Fibroblast of upper back skin (primary cell): ENCODE results near the gene OGT.
A peak's percentile ranks its signal among the peaks of the same experiment; 100 is the strongest.
"Not testable (repeated sequence)": the region's sequence is repeated elsewhere in the genome, so short reads cannot be mapped to it uniquely, and the experiment has no call there.

Source experiments
- DNase-seq: peaks from one replicate; pipeline ENCODE4 v3.0.0-alpha.2; 2013

Gene OGT

GRCh38 chrX:71541210-71542022 is 8.5 kb downstream of the OGT start:
- DNase-seq: peak; percentile 80

DNA sequence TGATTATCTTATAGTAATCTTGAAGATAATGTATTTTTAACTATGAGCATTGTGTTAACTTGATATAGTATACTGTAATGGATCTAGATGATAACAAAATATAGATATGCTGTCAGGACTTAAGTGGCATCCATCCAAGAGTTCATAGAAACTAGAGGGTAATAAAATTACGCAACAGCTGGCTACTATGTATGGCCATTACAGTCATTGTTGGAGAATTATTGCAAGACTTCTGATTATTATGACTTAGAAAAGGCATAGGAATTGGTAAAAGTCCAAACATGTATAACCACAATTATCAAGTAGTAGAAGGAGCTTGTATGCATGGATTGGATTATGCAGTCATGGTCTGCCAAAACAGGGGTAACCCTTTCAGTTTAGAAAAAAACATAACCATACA is 9.5 kb downstream of the OGT start:
- DNase-seq: peak; percentile 89

DNA sequence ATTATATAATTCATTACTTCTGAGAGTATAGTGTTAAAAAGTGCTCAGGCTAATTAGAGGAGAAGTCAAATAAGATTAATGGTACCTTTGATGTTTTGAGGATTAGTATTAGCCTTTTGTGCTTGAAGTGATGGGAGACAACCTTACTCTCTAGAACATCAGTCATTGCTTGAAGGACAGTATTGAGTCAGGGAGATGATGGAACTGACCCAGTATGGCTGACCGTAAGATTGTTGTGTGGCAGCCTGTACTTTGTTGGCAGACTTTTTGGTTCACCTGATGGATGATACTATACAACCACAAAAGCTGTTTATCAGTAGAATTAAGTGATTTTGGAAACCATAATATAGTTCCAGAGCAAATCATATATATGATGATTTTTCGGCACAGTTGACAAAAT is 9.9 kb downstream of the OGT start:
- no peak for DNase-seq

- peak; percentile 80 for DNase-seq
These were observed 10.4 kb downstream of the OGT start for GRCh38 chrX:71543316-71543715.

DNA sequence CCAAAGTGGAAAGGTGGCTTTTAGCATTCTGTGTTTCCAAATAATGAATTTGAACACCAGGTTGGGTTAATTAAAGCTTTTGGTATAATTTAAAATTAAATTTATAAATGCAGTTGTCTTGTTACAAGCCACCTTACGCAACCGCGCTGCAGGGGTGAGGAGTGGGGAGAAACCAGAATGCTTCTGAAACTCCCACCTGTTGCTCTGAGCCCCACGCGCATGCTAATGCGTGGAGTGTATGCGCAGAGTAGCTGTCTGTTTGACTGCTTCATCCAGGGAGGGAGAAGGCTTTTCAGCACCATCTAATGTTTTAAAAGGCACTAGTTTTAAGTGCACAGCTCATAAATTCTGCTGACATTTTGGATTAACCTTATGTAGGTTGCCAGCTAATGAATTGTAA is 12.5 kb downstream of the OGT start:
- DNase-seq: no peak

DNA sequence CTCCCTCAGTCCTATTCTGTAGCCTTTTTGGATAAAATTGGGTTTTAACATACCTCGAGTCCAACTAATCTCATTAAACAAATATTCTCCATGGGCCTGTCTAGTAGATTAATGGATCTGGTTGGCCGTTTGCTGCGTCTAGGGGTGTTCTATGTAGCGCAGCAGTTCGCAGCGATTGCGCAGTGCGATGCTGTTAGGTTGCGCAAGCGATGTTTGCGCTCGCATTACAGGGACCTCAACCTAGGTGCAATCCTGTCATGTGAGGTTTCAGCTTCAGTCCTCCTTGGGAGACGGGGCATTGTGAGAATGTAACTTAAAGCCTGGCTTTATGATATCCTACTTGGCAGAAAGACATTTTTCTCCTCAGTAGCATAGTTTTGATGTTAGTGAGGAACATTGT is 14.0 kb downstream of the OGT start:
- no peak for DNase-seq

DNA sequence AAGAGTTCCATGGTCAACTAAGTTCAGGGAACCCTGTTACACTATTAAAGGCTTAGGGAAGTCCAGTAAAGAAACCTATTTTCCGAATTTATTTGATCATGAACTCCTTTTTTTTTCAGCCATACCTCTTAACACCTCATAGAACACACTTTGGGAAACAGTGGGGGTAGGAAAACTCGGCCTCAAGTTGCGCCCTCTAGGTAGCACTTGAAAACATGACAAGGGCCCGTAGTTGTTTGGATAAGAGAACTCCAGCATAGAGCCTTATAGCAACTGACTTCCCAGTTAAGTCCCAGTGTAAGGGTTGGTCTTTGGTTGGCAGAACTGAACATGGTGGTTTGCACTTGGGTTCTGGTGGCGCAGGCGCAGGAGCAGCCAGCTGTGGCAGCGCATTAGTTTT is 14.4 kb downstream of the OGT start:
- no peak for DNase-seq

- DNase-seq: no peak
These were observed 17.1 kb downstream of the OGT start for GRCh38 chrX:71549986-71550385.

GRCh38 chrX:71550578-71550977 is 17.7 kb downstream of the OGT start:
- no peak for DNase-seq

- DNase-seq: no peak
These were observed 23.1 kb downstream of the OGT start for GRCh38 chrX:71556036-71556435.

DNA sequence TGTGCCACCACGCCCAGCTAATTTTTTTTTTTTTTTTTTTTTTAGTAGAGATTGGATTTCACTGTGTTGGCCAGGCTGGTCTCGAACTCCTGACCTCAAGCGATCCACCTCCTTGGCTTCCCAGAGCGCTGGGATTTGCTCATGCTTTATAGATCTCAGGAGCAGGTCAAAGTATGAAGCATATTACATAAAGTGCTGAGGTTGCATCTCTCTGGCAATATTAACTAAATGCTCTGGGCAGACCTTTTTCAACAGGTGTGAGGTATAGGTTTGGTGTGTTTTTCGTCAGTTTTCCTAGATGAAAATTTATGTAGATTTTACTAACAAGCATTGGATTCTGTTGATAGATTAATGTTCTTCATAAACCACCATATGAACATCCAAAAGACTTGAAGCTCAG is 26.0 kb downstream of the OGT start:
- no peak for DNase-seq

- DNase-seq: not testable (repeated sequence)
These were observed 26.9 kb downstream of the OGT start for GRCh38 chrX:71559773-71560172.

DNA sequence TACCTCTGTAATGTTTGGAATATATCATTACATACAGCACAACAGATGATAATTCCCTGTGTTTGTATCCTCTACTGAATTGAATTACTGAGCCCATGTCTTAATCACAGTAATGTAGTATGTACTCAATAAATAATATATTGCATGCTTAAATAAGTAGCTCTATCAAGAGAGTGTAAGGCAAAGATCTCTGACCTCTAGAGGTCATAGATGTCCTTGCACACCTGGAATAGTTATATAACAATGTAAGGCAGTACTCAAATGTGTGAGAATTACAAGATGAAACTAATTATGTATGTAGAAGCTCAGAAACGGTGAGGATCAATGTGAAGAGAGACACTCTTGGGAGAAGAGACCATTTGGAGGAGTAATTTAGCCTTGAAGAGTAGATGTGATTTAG is 31.0 kb downstream of the OGT start:
- no peak for DNase-seq

- peak; percentile 16 for DNase-seq
These were observed 32.7 kb downstream of the OGT start for GRCh38 chrX:71565474-71566041.

DNA sequence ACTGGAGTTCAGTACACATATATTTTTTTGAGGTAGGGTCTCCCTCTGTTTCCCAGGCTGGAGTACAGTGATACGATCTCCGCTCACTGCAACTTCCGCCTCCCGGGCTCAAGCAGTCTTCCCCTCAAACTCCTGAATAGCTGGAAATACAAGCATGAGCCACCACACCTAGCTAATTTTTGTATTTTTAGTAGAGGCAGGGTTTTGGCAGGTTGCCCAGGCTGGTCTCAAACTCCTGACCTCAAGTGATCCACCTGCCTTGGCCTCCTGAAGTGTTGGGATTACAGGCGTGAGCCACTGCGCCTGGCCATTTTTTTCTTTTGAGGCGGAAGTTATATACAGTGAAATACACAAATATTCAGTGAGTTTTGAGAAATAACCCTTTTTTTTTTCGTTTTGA is 38.5 kb downstream of the OGT start:
- not testable (repeated sequence) for DNase-seq

- DNase-seq: no peak
These were observed 40.7 kb downstream of the OGT start for GRCh38 chrX:71573590-71573989.

DNA sequence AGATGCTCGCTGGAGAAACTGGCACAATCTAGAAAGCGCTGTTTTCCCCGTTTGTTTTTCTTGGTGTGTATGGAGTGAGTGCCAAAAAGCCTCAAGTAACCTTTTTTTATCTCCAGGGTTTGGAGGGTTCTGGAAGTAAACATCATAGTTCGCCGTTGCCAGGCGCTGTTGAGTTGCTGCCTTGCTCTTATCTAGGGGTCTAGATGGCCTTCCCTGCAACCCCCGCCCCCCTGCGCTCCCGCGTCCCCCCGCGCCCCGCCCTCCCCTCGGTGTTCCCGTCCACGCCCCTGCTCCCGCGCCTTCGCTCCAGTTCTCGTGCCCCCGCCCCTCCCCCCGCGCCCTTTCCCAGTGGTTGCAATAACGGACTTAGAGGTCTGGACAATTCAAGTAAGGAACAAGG is 44.8 kb downstream of the OGT start:
- DNase-seq: no peak

DNA sequence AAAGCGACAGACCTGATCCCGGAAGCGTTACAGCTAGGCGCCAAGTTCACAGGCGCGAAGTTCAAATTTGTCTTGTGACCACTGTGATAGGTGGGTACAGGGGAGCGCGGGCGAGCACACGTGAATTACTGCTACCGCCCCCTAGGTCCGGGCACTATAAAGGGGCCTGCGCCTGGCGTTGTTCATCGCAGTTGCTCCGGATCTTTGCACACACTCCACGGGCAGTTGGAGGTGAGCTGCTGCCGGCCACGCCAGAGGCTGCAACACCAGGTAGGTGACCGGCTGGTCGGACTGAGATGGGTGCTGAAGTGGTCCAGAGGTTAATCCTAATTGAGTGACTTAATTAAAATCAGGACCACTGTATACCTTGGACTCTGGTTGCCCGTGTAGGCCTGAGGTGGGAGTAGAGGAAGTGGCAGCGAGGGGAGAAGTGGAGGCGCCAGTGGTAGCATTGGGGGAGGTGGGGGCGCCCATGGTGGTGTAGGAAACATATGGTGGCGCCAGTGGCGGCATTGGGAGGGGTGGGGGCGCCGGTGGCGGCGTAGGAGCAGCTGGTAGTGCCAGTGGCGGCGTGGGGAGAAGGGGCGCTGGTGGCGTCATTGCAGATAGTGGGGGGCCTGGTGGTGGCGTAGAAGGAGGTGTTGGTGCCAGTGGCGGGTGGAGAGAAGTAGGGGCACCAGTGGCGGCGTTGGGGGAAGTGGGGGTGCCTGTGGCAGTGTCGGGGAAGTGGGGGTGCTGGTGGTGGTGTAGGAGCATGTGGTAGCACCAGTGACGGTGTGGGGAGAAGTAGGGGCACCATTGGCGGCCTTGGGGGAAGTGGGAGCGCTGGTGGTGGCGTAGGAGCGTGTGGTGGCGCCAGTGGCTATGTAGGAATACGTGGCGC is 45.6 kb downstream of the OGT start, which contains the start of gene GCNA:
Gene GCNA, plus strand, starts transcription at position 185 of the 883 bp plus-strand sequence. CDS start 2,385 bp downstream, outside the sequence.
- DNase-seq: no peak

DNA sequence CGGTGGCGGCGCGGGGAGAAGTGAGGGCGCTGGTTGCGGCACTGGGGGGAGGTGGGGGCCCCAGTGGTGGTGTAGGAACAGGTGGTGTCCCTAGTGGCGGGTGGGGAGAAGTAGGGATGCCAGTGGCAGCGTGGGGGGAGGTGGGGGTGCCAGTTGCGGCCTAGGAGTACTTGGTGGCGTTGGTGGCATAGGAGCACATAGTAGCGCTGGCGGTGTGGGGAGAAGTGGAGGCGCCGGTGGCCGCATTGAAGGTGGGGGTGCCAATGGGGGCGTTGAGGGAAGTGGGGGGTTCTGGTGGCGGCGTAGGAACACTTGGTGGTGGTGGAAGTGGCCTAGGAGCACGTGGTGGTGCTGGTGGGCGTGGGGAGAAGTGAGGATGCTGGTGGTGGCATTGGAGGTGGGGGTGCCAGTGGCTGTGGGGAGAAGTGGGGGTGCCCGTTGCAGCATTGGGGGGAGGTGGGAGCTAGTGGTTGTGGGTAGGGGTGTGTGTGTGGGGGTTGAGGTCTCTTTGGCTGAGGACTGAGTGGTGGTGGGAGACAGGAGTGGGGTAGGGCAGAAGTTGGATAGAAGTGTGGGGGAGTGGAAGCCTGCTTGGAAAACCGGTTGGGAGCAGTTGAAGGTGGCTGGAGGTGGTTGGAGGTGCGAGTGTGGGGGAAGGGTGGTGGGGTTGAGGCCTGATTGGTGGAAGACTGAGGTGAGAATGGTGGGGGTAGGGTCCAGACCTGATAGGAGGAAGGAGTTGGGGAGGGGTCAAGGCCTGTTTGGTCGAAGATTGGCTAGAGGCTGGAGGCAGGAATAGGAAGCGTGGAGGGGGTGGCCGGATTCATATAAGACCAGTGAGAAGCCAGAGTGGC is 46.5 kb downstream of the OGT start:
- DNase-seq: no peak

DNA sequence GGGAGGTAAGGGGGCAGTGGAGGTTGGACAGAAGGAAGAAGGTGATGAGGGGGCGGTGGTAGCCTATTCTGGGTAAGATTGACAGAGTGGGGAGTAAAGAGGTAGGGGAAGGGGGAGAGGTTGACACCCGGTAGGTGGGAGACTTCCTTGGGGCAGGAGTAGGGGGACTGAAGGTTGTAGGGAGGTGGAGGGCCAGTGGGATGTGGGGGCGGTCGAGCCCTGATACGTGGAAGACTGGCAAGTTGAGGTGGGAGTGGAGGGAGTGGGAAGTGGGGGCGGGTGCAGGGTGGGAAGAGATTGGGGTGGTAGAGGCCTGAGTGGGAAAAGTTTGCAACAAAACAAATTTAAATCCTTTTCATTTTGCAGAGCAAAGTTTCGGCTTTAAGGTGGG is 47.1 kb downstream of the OGT start:
- no peak for DNase-seq

- DNase-seq: no peak
These were observed 48.3 kb downstream of the OGT start for GRCh38 chrX:71581210-71581609.

- no peak for DNase-seq
These were observed 54.0 kb downstream of the OGT start for GRCh38 chrX:71586929-71587328.

GRCh38 chrX:71593210-71593609 is 60.3 kb downstream of the OGT start:
- not testable (repeated sequence) for DNase-seq
